T-helper 22 cell (primary cell): ENCODE results near the gene G3BP2.
A peak's percentile ranks its signal among the peaks of the same experiment; 100 is the strongest.

Experiments
- DNase-seq: peaks from one replicate; pipeline ENCODE4 v3.0.0-alpha.2; 2020; ENCODE audit warnings: low read depth

Gene G3BP2

GRCh38 chr4:75637827-75638226 lies 35.4 kb downstream of the G3BP2 start:
- DNase-seq = no peak

- DNase-seq = no peak
Measured at GRCh38 chr4:75637176-75637575, 36.0 kb downstream of the G3BP2 start.

GRCh38 chr4:75634951-75635350 lies 38.3 kb downstream of the G3BP2 start:
- no peak for DNase-seq

GRCh38 chr4:75634281-75634680 lies 38.9 kb downstream of the G3BP2 start:
- no peak for DNase-seq

- DNase-seq = no peak
Measured at GRCh38 chr4:75633846-75634245, 39.4 kb downstream of the G3BP2 start.

GRCh38 chr4:75630937-75631329 lies 42.3 kb downstream of the G3BP2 start:
- no peak for DNase-seq

GRCh38 chr4:75630174-75630936 lies 42.9 kb downstream of the G3BP2 start, which contains the start of gene CDKL2:
Gene CDKL2, minus strand, starts transcription at chr4:75630528. Its CDS starts 4,540 bp downstream, at chr4:75625988.
- DNase-seq = peak; percentile 87

- no peak for DNase-seq
Measured at GRCh38 chr4:75629239-75629638, 44.0 kb downstream of the G3BP2 start.

GRCh38 chr4:75623026-75623425 lies 50.2 kb downstream of the G3BP2 start:
- DNase-seq = no peak

- no peak for DNase-seq
Measured at GRCh38 chr4:75621715-75622114, 51.5 kb downstream of the G3BP2 start.

GRCh38 chr4:75612306-75612705 lies 60.9 kb downstream of the G3BP2 start:
- DNase-seq = no peak

GRCh38 chr4:75605928-75606327 lies 67.3 kb downstream of the G3BP2 start:
- no peak for DNase-seq

- DNase-seq = no peak
Measured at GRCh38 chr4:75599647-75600046, 73.6 kb downstream of the G3BP2 start.

GRCh38 chr4:75598390-75598789 lies 74.8 kb downstream of the G3BP2 start:
- no peak for DNase-seq

- no peak for DNase-seq
Measured at GRCh38 chr4:75596061-75596460, 77.2 kb downstream of the G3BP2 start.

- no peak for DNase-seq
Measured at GRCh38 chr4:75593393-75593792, 79.8 kb downstream of the G3BP2 start.
